Left ventricle myocardium inferior (tissue), 1 donor: ENCODE measurements around the gene MLEC. TPM values are rescaled to one million over a fixed set of nuclear protein-coding genes. Genes with fewer than 3 reads are reported as not detected.

Experiments used
- DNase-seq: peaks from one replicate; pipeline ENCODE4 v3.0.0-alpha.2; 2020
- H3K27ac ChIP-seq: fragments of 200-600 bp; replicated peaks from 2 replicates; pipeline ENCODE4 v1.8.0; 2021
- H3K27me3 ChIP-seq: fragments of 200-600 bp; 2 replicates; pipeline ENCODE4 v1.8.0; 2021; ENCODE audit warnings: low read depth
- H3K36me3 ChIP-seq: fragments of 200-600 bp; 2 replicates; pipeline ENCODE4 v1.8.0; 2021
- H3K4me1 ChIP-seq: fragments of 200-600 bp; 2 replicates; pipeline ENCODE4 v1.8.0; 2021
- H3K4me3 ChIP-seq: fragments of 200-600 bp; 2 replicates; pipeline ENCODE4 v1.8.0; 2021; ENCODE audit warnings: mild to moderate bottlenecking, moderate library complexity
- H3K9me3 ChIP-seq: fragments of 200-600 bp; replicated peaks from 2 replicates; pipeline ENCODE4 v1.8.0; 2021
- intact Hi-C: fragments of 100-400 bp; cut with micrococcal nuclease; formaldehyde crosslinking; loops from one replicate; pipeline ENCODE4 v1.11.0; 2022
- total RNA-seq: library from RNA; stranded (reverse); fragmentation: NEBNext Ultra II Directional; extraction: Animal tissue kit (Norgen Biotek cat#: 25700); gene quantifications from one replicate; pipeline ENCODE4 v1.2.1, GENCODE V29; 2021
- TF ChIP-seq, protein P1 (sequence below): fragments of 200-600 bp; IDR thresholded peaks from 2 replicates; pipeline ENCODE4 v1.8.0; 2021; ENCODE audit warnings: antibody characterized with exemption, mild to moderate bottlenecking, borderline replicate concordance
- donor health status: DM: no; HTN: yes; CAD: no; lungs with severe emphysema.

MLEC gene
- total RNA-seq, 1 donor from 2014 or later, result 120 TPM

DNA sequence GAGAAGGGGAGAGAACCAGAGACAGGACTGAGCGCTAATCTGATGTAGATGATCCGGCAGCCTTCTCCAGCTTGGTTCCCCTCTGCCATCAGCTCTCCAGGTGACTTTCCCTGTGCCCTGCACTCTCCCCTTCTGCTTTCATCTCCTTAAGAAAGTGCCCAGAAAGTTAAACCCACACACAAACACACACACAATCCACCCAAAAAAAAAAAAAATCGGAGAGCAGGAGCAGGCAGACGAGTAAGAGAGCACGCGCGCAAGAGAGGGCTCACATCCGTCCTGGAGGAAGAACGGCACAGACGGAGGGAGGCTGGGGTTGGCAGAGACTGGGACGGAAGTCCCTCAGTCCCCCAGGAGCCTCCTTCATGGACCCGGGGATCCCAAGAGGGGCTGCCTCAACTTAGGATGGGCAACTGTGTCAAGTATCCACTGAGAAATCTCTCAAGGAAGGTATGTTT is 36.7 kb upstream of the MLEC start:
- Histone ChIP-seq H3K27me3 (peaks cover 7% of the 10 kb centered on the region), H3K27ac (peak overlapping the region; percentile 90), H3K4me1 (peaks cover 52% of the 10 kb centered on the region), H3K9me3 (no peaks in the 10 kb centered on the region), H3K4me3 (peak overlapping the region; percentile 64), H3K36me3 (no peaks in the 10 kb centered on the region)
- intact Hi-C loops, result no loop called here
- TF ChIP-seq, protein P1, sequence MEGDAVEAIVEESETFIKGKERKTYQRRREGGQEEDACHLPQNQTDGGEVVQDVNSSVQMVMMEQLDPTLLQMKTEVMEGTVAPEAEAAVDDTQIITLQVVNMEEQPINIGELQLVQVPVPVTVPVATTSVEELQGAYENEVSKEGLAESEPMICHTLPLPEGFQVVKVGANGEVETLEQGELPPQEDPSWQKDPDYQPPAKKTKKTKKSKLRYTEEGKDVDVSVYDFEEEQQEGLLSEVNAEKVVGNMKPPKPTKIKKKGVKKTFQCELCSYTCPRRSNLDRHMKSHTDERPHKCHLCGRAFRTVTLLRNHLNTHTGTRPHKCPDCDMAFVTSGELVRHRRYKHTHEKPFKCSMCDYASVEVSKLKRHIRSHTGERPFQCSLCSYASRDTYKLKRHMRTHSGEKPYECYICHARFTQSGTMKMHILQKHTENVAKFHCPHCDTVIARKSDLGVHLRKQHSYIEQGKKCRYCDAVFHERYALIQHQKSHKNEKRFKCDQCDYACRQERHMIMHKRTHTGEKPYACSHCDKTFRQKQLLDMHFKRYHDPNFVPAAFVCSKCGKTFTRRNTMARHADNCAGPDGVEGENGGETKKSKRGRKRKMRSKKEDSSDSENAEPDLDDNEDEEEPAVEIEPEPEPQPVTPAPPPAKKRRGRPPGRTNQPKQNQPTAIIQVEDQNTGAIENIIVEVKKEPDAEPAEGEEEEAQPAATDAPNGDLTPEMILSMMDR, result no peak
- no peak for DNase-seq

DNA sequence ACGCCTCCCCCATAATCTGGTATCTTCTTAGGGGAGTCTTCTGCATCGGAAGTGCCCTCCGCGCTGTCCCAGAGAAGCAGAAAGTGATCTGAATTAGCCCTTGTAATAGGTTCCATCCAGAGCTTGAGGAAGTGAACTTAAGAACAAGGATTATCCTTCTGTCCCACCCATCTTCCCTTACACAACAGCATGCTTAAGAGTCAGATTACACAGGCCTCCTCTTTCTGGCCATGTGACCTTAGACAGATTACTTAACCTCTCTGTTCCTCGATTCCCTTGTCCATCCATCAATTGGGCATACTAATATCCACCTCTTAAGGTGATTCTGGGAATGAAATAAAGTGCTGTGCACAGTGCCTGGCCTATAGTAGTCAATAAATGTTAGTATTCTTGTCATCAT is 35.1 kb upstream of the MLEC start:
- TF ChIP-seq, protein P1, result no peak
- Histone ChIP-seq H3K4me1 (peaks cover 54% of the 10 kb centered on the region), H3K4me3 (peak overlapping the region; percentile 64), H3K36me3 (no peaks in the 10 kb centered on the region), H3K27me3 (no peaks in the 10 kb centered on the region), H3K27ac (peak overlapping the region; percentile 90), H3K9me3 (no peaks in the 10 kb centered on the region)
- intact Hi-C loops, result no loop called here
- no peak for DNase-seq

DNA sequence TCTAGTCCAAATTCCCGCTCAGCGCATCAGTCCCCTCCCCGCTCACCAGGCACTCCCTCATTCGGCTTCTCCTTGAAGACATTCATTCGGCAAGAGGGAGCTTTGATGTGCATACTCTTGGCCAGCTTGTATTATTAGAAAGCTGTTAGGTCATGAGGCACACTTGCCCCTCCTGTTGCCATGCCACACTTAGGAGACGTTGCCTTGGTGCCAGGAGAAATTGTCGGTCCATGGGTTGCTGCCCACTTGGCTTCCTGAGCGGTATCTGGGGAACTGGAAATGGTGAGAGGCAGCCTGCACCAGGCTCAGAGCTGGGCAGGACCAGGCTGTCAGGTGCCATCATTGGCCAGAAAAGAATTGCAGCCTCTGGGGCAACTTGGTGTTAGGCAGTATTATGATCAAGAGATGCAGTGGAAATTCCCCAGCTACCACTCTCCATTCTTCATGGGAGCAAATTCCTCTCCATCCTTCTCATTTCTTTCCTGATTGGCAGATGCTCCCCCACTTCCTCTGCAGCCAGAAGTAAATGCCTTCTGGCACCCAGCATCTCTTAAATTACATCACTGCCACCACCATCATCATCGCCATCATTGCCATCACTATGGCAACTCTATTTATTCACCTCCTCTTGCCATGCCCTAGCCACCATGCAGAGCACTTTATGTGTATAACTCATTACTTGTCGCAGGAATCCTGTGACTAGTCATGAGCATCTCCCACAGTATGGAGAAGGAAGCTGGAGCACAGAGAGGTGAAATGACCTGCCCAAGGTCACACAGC is 34.1 kb upstream of the MLEC start:
- no peaks in the 10 kb centered on the region for H3K36me3 ChIP-seq
- H3K9me3 ChIP-seq, result no peaks in the 10 kb centered on the region
- no peak for DNase-seq
- no peaks in the 10 kb centered on the region for H3K27me3 ChIP-seq
- H3K27ac ChIP-seq, result peak overlapping the region; percentile 90
- TF ChIP-seq, protein P1, result no peak
- H3K4me3 ChIP-seq, result peak overlapping the region; percentile 64
- H3K4me1 ChIP-seq, result peaks cover 54% of the 10 kb centered on the region
- intact Hi-C loops, result no loop called here

DNA sequence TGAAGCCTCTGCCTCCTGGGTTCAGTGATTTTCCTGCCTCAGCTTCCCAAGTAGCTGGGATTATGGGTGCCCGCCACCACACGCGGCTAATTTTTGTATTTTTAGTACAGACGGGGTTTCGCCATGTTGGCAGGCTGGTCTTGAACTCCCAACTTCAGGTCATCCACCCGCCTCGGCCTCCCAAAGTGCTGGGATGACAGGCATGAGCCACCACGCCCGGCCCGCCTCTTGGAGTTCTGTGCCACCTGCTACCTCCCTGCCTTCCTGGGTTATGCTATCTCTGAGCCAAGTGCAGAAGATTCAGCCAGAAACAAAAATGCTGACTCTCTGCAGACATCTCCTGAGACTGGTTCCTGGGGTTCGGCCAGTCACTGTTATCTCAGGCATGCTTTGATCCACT is 33.3 kb upstream of the MLEC start:
- H3K4me1 ChIP-seq, result peaks cover 53% of the 10 kb centered on the region
- H3K27ac ChIP-seq, result peak overlapping the region; percentile 90
- TF ChIP-seq, protein P1, result no peak
- peak overlapping the region; percentile 42 for H3K4me3 ChIP-seq
- no peaks in the 10 kb centered on the region for H3K9me3 ChIP-seq
- DNase-seq, result no peak
- H3K36me3 ChIP-seq, result no peaks in the 10 kb centered on the region
- intact Hi-C loops, result no loop called here
- no peaks in the 10 kb centered on the region for H3K27me3 ChIP-seq

DNA sequence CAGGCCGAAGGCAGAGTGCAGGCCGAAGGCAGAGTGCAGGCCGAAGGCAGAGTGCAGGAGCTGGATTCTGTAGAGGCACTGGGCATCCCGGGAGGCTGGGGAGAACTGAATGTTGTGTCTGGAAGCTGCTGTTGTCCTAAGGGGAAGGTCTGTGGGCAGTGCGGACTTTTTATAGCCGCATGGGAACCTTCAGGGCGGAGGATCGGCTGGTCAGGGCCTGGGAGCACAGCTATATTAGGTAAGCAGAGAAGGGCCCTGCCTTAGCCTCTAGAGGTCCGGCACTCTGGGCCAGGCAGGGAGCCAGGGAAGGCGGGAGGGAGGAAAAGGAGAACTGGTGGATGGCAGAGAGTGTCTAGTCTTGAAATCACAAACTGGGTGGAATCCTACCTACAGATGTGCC is 32.3 kb upstream of the MLEC start:
- Histone ChIP-seq H3K9me3 (no peaks in the 10 kb centered on the region), H3K27me3 (no peaks in the 10 kb centered on the region), H3K4me3 (peak overlapping the region; percentile 42), H3K27ac (peak overlapping the region; percentile 90), H3K4me1 (peaks cover 57% of the 10 kb centered on the region), H3K36me3 (no peaks in the 10 kb centered on the region)
- intact Hi-C loops, result no loop called here
- DNase-seq, result peak; percentile 79
- TF ChIP-seq, protein P1, result no peak
